Measurements from ENCODE around the gene NWD2. TPM values are rescaled to one million over a fixed set of nuclear protein-coding genes. Genes with fewer than 3 reads are reported as not detected.

The NWD2 gene
- total RNA-seq, 4 donors from 2014 or later = 0.16 to 2.1 (median 0.61) TPM

DNA sequence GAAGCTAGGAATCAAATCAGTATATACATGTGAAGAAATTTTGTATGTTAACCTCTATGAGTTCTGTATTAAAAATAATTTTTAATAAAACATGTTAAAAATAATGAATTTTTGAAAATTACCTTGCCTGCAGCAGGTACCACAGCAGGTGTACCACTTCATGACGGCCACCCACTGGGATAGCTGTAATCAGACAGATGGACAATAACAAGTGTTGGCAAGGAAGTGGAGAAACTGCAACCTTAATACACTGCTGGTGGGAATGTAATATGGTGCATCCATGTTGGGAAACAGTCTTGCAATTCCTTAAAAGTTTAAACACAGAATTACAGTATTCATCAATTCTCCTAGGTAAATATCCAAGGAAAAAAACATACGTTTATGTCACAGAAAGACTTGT, 232.1 kb downstream of the NWD2 start:
- H3K4me1 ChIP-seq = no peaks in the 10 kb centered on the region
- H3K36me3 ChIP-seq = no peaks in the 10 kb centered on the region
- TF ChIP-seq POLR2AphosphoS5 (IDR thresholded peaks at IDR 0.05) (no peak), EP300 (IDR thresholded peaks at IDR 0.05) (no peak), POLR2A (IDR thresholded peaks at IDR 0.05) (no peak)
- TF ChIP-seq, protein P1, sequence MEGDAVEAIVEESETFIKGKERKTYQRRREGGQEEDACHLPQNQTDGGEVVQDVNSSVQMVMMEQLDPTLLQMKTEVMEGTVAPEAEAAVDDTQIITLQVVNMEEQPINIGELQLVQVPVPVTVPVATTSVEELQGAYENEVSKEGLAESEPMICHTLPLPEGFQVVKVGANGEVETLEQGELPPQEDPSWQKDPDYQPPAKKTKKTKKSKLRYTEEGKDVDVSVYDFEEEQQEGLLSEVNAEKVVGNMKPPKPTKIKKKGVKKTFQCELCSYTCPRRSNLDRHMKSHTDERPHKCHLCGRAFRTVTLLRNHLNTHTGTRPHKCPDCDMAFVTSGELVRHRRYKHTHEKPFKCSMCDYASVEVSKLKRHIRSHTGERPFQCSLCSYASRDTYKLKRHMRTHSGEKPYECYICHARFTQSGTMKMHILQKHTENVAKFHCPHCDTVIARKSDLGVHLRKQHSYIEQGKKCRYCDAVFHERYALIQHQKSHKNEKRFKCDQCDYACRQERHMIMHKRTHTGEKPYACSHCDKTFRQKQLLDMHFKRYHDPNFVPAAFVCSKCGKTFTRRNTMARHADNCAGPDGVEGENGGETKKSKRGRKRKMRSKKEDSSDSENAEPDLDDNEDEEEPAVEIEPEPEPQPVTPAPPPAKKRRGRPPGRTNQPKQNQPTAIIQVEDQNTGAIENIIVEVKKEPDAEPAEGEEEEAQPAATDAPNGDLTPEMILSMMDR (IDR thresholded peaks at IDR 0.05) = no peak
- no peak overlapping the region for H3K27ac ChIP-seq
- no peaks in the 10 kb centered on the region for H3K9me3 ChIP-seq
- WGBS = 84% methylated on average over 2 of the region's 2 CpGs
- H3K4me3 ChIP-seq = no peak overlapping the region
- no peak for DNase-seq (ENCODE audit: low spot score in 2 of 2)
- peaks cover 7% of the 10 kb centered on the region for H3K27me3 ChIP-seq

DNA sequence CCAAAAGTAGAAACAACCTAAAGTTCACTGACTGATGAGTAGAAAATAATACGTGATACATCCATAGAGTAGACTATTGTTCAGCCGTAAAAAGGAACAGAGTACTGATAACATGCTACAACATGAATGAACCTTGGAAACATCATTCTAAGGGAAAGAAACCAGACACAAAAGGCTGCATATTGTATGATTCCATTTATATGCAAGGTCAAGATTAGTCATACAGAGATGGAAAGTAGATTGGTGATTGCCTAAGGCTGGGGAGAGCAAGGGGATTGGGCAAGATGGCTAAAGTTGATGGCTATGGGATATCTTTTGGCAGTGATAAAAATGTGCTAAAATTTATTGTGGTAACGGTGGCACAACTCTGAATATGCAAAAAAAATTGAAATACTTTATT, 232.6 kb downstream of the NWD2 start:
- 72% methylated on average over 3 of the region's 3 CpGs for WGBS
- Histone ChIP-seq H3K27ac (no peak overlapping the region), H3K4me1 (no peaks in the 10 kb centered on the region), H3K36me3 (no peaks in the 10 kb centered on the region), H3K9me3 (no peaks in the 10 kb centered on the region), H3K27me3 (peaks cover 4% of the 10 kb centered on the region), H3K4me3 (no peak overlapping the region)
- TF ChIP-seq POLR2AphosphoS5 (IDR thresholded peaks at IDR 0.05) (no peak), POLR2A (IDR thresholded peaks at IDR 0.05) (no peak), EP300 (IDR thresholded peaks at IDR 0.05) (no peak)
- TF ChIP-seq, protein P1 (IDR thresholded peaks at IDR 0.05) = no peak
- DNase-seq (ENCODE audit: low spot score in 2 of 2) = no peak

DNA sequence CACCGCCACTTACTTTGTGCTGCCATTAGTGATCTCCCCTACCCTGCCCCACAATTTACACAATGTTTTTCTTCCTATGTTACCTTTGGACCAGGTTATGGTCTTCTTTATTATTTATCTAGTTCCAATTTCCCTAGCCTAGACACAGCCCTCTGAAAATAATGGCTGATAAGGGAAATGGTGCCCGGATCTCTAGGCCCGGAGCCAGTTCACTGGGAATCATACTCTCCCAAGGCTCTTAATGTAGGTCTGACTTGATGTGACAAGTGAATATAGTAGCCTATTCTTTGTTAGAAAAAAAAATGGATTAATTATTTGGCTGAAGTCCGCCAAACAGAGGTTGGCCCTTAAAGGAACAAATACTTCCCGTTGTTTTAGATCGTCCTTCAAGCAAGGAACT, 233.6 kb downstream of the NWD2 start:
- Histone ChIP-seq H3K36me3 (no peaks in the 10 kb centered on the region), H3K4me3 (no peak overlapping the region), H3K27ac (no peak overlapping the region), H3K9me3 (no peaks in the 10 kb centered on the region), H3K4me1 (no peaks in the 10 kb centered on the region), H3K27me3 (peaks cover 4% of the 10 kb centered on the region)
- TF ChIP-seq EP300 (IDR thresholded peaks at IDR 0.05) = no peak
- TF ChIP-seq POLR2A (IDR thresholded peaks at IDR 0.05) = no peak
- TF ChIP-seq, protein P1 (IDR thresholded peaks at IDR 0.05) = no peak
- TF ChIP-seq POLR2AphosphoS5 (IDR thresholded peaks at IDR 0.05) = no peak
- no peak for DNase-seq (ENCODE audit: low spot score in 2 of 2)
- WGBS = 80% methylated on average over 6 of the region's 6 CpGs

DNA sequence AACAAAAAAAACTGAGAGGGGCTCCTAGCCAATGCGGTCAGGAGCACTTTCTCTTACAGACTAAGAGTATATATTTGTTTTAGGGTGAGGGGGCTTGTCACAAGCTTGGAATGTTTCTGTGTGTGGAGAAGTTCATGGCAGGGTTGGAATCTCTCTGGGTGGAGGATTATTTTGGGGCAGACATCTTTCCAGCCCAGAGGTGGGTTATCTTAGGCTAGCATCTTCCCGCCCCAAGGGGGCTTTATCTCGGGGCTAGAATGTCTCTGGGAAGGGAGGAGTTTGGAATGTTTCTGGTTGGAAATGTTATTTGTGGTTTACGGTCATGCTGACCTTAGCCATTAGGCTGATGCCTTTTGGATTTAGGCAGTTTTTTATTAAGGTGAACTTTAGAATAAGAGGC, 236.0 kb downstream of the NWD2 start:
- Histone ChIP-seq H3K27ac (no peak overlapping the region), H3K27me3 (no peaks in the 10 kb centered on the region), H3K4me3 (no peak overlapping the region), H3K36me3 (no peaks in the 10 kb centered on the region), H3K9me3 (no peaks in the 10 kb centered on the region), H3K4me1 (no peaks in the 10 kb centered on the region)
- 66% methylated on average over 4 of the region's 4 CpGs for WGBS
- no peak for TF ChIP-seq POLR2A (IDR thresholded peaks at IDR 0.05)
- no peak for TF ChIP-seq POLR2AphosphoS5 (IDR thresholded peaks at IDR 0.05)
- no peak for TF ChIP-seq EP300 (IDR thresholded peaks at IDR 0.05)
- TF ChIP-seq, protein P1 (IDR thresholded peaks at IDR 0.05) = no peak
- DNase-seq (ENCODE audit: low spot score in 2 of 2) = no peak

DNA sequence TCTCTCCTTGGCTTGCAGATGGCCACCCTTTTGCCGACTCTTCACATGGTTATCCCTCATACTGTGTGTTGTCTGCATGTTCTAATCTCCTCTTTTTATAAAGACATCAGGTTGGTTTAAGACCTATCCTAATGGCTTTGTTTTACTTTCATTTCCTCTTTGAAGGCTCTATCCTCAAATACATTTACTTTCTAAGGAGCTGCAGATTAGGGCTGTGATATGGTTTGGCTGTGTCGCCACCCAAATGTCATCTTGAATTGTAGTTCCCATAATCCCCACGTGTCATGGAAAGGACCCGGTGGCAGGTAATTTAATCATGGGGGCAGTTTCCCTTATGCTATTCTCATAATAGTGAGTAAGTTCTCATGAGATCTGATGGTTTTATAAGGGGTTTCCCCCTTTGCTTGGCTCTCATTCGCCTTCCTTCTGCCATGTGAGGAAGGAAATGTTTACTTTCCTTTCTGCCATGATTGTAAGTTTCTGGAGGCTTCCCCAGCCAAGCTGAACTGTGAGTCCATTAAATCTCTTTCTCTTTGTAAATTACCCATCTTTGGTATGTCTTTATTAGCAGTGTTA, 237.1 kb downstream of the NWD2 start:
- H3K36me3 ChIP-seq = no peaks in the 10 kb centered on the region
- H3K4me1 ChIP-seq = no peaks in the 10 kb centered on the region
- H3K4me3 ChIP-seq = no peak overlapping the region
- H3K9me3 ChIP-seq = no peaks in the 10 kb centered on the region
- WGBS = 80% methylated on average over 5 of the region's 5 CpGs
- no peak for TF ChIP-seq POLR2A (IDR thresholded peaks at IDR 0.05)
- TF ChIP-seq, protein P1 (IDR thresholded peaks at IDR 0.05) = no peak
- no peak for TF ChIP-seq POLR2AphosphoS5 (IDR thresholded peaks at IDR 0.05)
- no peak for TF ChIP-seq EP300 (IDR thresholded peaks at IDR 0.05)
- no peaks in the 10 kb centered on the region for H3K27me3 ChIP-seq
- DNase-seq (ENCODE audit: low spot score in 2 of 2) = no peak
- H3K27ac ChIP-seq = no peak overlapping the region
